HCT116 (cell line): ENCODE measurements around the gene FTMT. TPM values are rescaled to one million over a fixed set of nuclear protein-coding genes. Genes with fewer than 3 reads are reported as not detected.

Source experiments
- ATAC-seq: fragments of 200-7000 bp; cut with Tn5 transposase; 2 replicates; pipeline ENCODE4 v1.9.1; 2020; ENCODE audit warnings: mild to moderate bottlenecking, moderate library complexity
- BruUV-seq: library from RNA; stranded (reverse); fragments of 400-500 nt; replicated peaks from 2 replicates; lab custom pipeline; 2021; lab: Mats Ljungman, UMichigan
- CTCF ChIA-PET: fragments of 300-600 bp; sonication (Branson Sonifier 250); formaldehyde crosslinking; loops from one replicate; lab custom pipeline; 2021; ENCODE audit warnings: antibody characterized with exemption; lab: Charles Lee
- POLR2A ChIA-PET: fragments of 300-600, 350-600 bp; sonication (Branson Sonifier 250); formaldehyde crosslinking; loops from one replicate; lab custom pipeline; 2021; ENCODE audit warnings: antibody characterized with exemption; lab: Charles Lee
- RAD21 ChIA-PET, 2 experiments: fragments of 300-600 bp; sonication (Branson Sonifier 250); formaldehyde crosslinking; loops; one replicate each; lab custom pipeline; 2023; ENCODE audit warnings: low total read pairs in 2 of 2; ENCODE audit not compliant: uncharacterized antibody in 2 of 2, unreplicated experiment in 2 of 2, low non-redundant PET in 1 of 2; lab: Charles Lee
- DNase-seq: peaks from one replicate; pipeline ENCODE4 v3.0.0-alpha.2; 2010; ENCODE audit warnings: low read depth, low spot score
- H2AFZ ChIP-seq: fragments of 200-600 bp; shearing (Covaris generic), sonication (generic); 2 replicates; pipeline ENCODE4 v1.6.1; 2017; ENCODE audit warnings: low read depth, mixed run types, mixed read lengths, antibody characterized with exemption, low read length; ENCODE audit not compliant: poor library complexity, severe bottlenecking
- H3K27ac ChIP-seq: 2 replicates; pipeline ENCODE4 v1.5.1; 2012; ENCODE audit warnings: low read depth, low read length
- H3K27me3 ChIP-seq: fragments of 200-600 bp; sonication (generic); 2 replicates; pipeline ENCODE4 v1.6.1; 2016; ENCODE audit warnings: mixed run types, low read length, mixed read lengths; ENCODE audit not compliant: insufficient read depth
- H3K36me3 ChIP-seq, 2 experiments: fragments of 200-500 bp in 1 of 2; fragments of 200-600 bp in 1 of 2; sonication (Bioruptor generic) in 1 of 2; sonication (generic) in 1 of 2; 2 replicates each; pipeline versions ENCODE4 v1.5.1 to v1.6.1; 2014 to 2016; ENCODE audit warnings: low read length in 2 of 2, inconsistent platforms in 1 of 2, mixed read lengths in 1 of 2, mixed run types in 1 of 2; ENCODE audit not compliant: insufficient read depth in 2 of 2, control insufficient read depth in 1 of 2
- H3K4me1 ChIP-seq, 2 experiments: fragments of 200-600 bp in 1 of 2; sonication (generic) in 1 of 2; 2 replicates each; pipeline versions ENCODE4 v1.5.1 to v1.6.1; 2012 to 2017; ENCODE audit warnings: low read length in 2 of 2, inconsistent platforms in 1 of 2, mild to moderate bottlenecking in 1 of 2, mixed read lengths in 1 of 2, mixed run types in 1 of 2, moderate library complexity in 1 of 2; ENCODE audit not compliant: insufficient read depth in 2 of 2, control insufficient read depth in 1 of 2
- H3K4me2 ChIP-seq: fragments of 200-600 bp; sonication (generic); 2 replicates; pipeline ENCODE4 v1.6.1; 2017; ENCODE audit warnings: mixed run types, low read length, mixed read lengths
- H3K4me3 ChIP-seq, 2 experiments: fragments of 200-600 bp in 1 of 2; sonication (generic) in 1 of 2; replicated peaks in 1 of 2; 2 replicates each; pipeline ENCODE4 v1.5.1; 2011 to 2016; ENCODE audit warnings: low read length in 2 of 2, control low read depth in 1 of 2, low read depth in 1 of 2, mild to moderate bottlenecking in 1 of 2, mixed read lengths in 1 of 2, mixed run types in 1 of 2
- H3K79me2 ChIP-seq: fragments of 200-600 bp; sonication (generic); 2 replicates; pipeline ENCODE4 v1.6.1; 2017; ENCODE audit warnings: mild to moderate bottlenecking, mixed run types, low read length, moderate library complexity, mixed read lengths; ENCODE audit not compliant: insufficient read depth
- H3K9ac ChIP-seq: fragments of 200-600 bp; sonication (generic); 2 replicates; pipeline ENCODE4 v1.6.1; 2016; ENCODE audit warnings: low read length, mixed read lengths
- H3K9me2 ChIP-seq: fragments of 200-600 bp; sonication (generic), shearing (Covaris generic); 2 replicates; pipeline ENCODE4 v1.6.1; 2017; ENCODE audit warnings: mixed run types, mild to moderate bottlenecking, moderate library complexity; ENCODE audit not compliant: insufficient read depth
- H3K9me3 ChIP-seq, 2 experiments: fragments of 200-500 bp in 1 of 2; fragments of 200-600 bp in 1 of 2; sonication (Bioruptor generic) in 1 of 2; sonication (generic) in 1 of 2; 2 replicates each; pipeline ENCODE4 v1.6.1; 2014 to 2017; ENCODE audit warnings: low read length in 2 of 2, mixed read lengths in 2 of 2, inconsistent platforms in 1 of 2, low read depth in 1 of 2, mild to moderate bottlenecking in 1 of 2, mixed run types in 1 of 2, moderate library complexity in 1 of 2; ENCODE audit not compliant: control insufficient read depth in 1 of 2, insufficient read depth in 1 of 2
- H4K20me1 ChIP-seq: fragments of 200-600 bp; sonication (generic), shearing (Covaris generic); 2 replicates; pipeline ENCODE4 v1.6.1; 2017; ENCODE audit warnings: mixed run types, mild to moderate bottlenecking, moderate library complexity; ENCODE audit not compliant: insufficient read depth
- CBX3 ChIP-seq: IDR thresholded peaks from 2 replicates; pipeline ENCODE4 v1.6.1; 2012; ENCODE audit warnings: low read depth
- CEBPB ChIP-seq: IDR thresholded peaks from 2 replicates; pipeline ENCODE4 v1.6.1; 2012; ENCODE audit warnings: low read depth
- EZH2phosphoT487 ChIP-seq: fragments of 200-600 bp; IDR thresholded peaks from 2 replicates; pipeline ENCODE4 v1.6.1; 2018; ENCODE audit warnings: antibody characterized with exemption, borderline replicate concordance
- FOSL1 ChIP-seq: IDR thresholded peaks from 2 replicates; pipeline ENCODE4 v1.6.1; 2012; ENCODE audit warnings: low read depth
- JUND ChIP-seq: IDR thresholded peaks from 2 replicates; pipeline ENCODE4 v1.6.1; 2012
- POLR2AphosphoS5 ChIP-seq: IDR thresholded peaks from 2 replicates; pipeline ENCODE4 v1.6.1; 2011; ENCODE audit warnings: mild to moderate bottlenecking, low read depth, low read length, moderate library complexity
- RAD21 ChIP-seq: IDR thresholded peaks from 2 replicates; pipeline ENCODE4 v1.6.1; 2012; ENCODE audit warnings: low read depth, mild to moderate bottlenecking
- SIN3A ChIP-seq: IDR thresholded peaks from 2 replicates; pipeline ENCODE4 v1.6.1; 2012; ENCODE audit warnings: low read depth
- SP1 ChIP-seq: IDR thresholded peaks from 2 replicates; pipeline ENCODE4 v1.6.1; 2012; ENCODE audit warnings: low read depth
- SRF ChIP-seq: IDR thresholded peaks from 2 replicates; pipeline ENCODE4 v1.6.1; 2012; ENCODE audit warnings: low read depth
- TCF7L2 ChIP-seq: IDR thresholded peaks from 2 replicates; pipeline ENCODE4 v1.7.0; 2011; ENCODE audit warnings: borderline replicate concordance, inconsistent platforms; ENCODE audit not compliant: insufficient read depth, insufficient read length; ENCODE audit errors: extremely low read depth
- YY1 ChIP-seq: IDR thresholded peaks from 2 replicates; pipeline ENCODE4 v1.6.1; 2011; ENCODE audit warnings: low read length, low read depth, moderate library complexity, mild to moderate bottlenecking; ENCODE audit not compliant: insufficient replicate concordance; ENCODE audit errors: extremely low read depth
- ZNF274 ChIP-seq: fragments of 200-500 bp; sonication (Bioruptor generic); IDR thresholded peaks from 2 replicates; pipeline ENCODE4 v1.6.1; 2014; ENCODE audit warnings: mild to moderate bottlenecking, low read depth, low read length, inconsistent platforms
- intact Hi-C: fragments of 100-400 bp; cut with micrococcal nuclease; formaldehyde crosslinking; loops from 2 replicates; pipeline ENCODE4 v1.10.0; 2022
- total RNA-seq: library from RNA; stranded (reverse); gene quantifications from one replicate; pipeline ENCODE4 v1.2.1, GENCODE V29; 2021; ENCODE audit not compliant: unreplicated experiment
- TF ChIP-seq, protein P1 (sequence below): IDR thresholded peaks from 2 replicates; pipeline ENCODE4 v1.6.1; 2012
- TF ChIP-seq, protein P2 (sequence below): IDR thresholded peaks from 2 replicates; pipeline ENCODE4 v1.6.1; 2011; ENCODE audit warnings: mild to moderate bottlenecking, low read length, moderate library complexity; ENCODE audit not compliant: insufficient replicate concordance; ENCODE audit errors: extremely low read depth
- TF ChIP-seq, protein P3 (sequence below), 3 experiments: fragments of 200-600 bp in 1 of 3; sonication (generic) in 1 of 3; IDR thresholded peaks in 2 of 3; conservative IDR thresholded peaks in 1 of 3; 2 replicates each; pipeline ENCODE4 v1.5.1; 2012 to 2017; ENCODE audit warnings: low read depth in 2 of 3, low read length in 2 of 3, antibody characterized with exemption in 1 of 3, borderline replicate concordance in 1 of 3, control low read depth in 1 of 3, mild to moderate bottlenecking in 1 of 3, mixed read lengths in 1 of 3, mixed run types in 1 of 3, moderate library complexity in 1 of 3; ENCODE audit not compliant: insufficient read depth in 1 of 3

Gene FTMT
- total RNA-seq, 1 experiment from 2014 or later, result not detected

DNA sequence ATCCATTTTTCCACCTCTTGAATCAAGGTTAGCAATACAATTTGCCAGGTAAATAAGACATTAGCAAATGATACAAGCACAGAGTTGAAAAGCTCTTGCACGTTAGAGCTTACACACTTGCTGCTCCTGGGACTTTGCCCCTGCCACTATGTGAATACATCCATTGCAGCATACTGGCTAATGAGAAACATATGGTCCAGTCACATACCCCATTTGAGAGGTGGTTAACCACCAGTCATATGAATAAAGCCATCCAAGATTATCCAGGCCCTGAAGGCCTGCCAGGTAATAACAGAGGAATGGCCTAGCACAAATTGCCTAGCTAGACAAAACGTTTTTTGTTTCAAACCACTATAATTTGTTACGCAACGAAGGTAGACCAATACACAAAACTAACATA lies 45.8 kb upstream of the FTMT start:
- no peak overlapping the region for H3K9ac ChIP-seq
- H3K4me2 ChIP-seq, result no peak overlapping the region
- no peak for ATAC-seq
- TF ChIP-seq RAD21 (no peak), TCF7L2 (no peak), CEBPB (no peak), POLR2AphosphoS5 (no peak), YY1 (no peak), ZNF274 (no peak), FOSL1 (no peak), SIN3A (no peak), CBX3 (no peak), EZH2phosphoT487 (no peak), SP1 (no peak), SRF (no peak), JUND (no peak)
- TF ChIP-seq, protein P1, sequence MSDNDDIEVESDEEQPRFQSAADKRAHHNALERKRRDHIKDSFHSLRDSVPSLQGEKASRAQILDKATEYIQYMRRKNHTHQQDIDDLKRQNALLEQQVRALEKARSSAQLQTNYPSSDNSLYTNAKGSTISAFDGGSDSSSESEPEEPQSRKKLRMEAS, result no peak
- TF ChIP-seq, protein P2, sequence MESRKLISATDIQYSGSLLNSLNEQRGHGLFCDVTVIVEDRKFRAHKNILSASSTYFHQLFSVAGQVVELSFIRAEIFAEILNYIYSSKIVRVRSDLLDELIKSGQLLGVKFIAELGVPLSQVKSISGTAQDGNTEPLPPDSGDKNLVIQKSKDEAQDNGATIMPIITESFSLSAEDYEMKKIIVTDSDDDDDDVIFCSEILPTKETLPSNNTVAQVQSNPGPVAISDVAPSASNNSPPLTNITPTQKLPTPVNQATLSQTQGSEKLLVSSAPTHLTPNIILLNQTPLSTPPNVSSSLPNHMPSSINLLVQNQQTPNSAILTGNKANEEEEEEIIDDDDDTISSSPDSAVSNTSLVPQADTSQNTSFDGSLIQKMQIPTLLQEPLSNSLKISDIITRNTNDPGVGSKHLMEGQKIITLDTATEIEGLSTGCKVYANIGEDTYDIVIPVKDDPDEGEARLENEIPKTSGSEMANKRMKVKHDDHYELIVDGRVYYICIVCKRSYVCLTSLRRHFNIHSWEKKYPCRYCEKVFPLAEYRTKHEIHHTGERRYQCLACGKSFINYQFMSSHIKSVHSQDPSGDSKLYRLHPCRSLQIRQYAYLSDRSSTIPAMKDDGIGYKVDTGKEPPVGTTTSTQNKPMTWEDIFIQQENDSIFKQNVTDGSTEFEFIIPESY, result no peak
- TF ChIP-seq, protein P3, sequence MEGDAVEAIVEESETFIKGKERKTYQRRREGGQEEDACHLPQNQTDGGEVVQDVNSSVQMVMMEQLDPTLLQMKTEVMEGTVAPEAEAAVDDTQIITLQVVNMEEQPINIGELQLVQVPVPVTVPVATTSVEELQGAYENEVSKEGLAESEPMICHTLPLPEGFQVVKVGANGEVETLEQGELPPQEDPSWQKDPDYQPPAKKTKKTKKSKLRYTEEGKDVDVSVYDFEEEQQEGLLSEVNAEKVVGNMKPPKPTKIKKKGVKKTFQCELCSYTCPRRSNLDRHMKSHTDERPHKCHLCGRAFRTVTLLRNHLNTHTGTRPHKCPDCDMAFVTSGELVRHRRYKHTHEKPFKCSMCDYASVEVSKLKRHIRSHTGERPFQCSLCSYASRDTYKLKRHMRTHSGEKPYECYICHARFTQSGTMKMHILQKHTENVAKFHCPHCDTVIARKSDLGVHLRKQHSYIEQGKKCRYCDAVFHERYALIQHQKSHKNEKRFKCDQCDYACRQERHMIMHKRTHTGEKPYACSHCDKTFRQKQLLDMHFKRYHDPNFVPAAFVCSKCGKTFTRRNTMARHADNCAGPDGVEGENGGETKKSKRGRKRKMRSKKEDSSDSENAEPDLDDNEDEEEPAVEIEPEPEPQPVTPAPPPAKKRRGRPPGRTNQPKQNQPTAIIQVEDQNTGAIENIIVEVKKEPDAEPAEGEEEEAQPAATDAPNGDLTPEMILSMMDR (IDR thresholded peaks at IDR 0.05 in 2 of 3, conservative IDR thresholded peaks at IDR 0.05 in 1 of 3; ENCODE audit: borderline replicate concordance in 1 of 3, insufficient read depth in 1 of 3, low read depth in 2 of 3, low read length in 2 of 3), result no peak
- TF ChIP-seq, all 23 proteins: peak for 0
- Histone ChIP-seq H3K36me3 (no peaks in the 10 kb centered on the region), H3K79me2 (no peaks in the 10 kb centered on the region), H4K20me1 (no peaks in the 10 kb centered on the region), H3K27me3 (no peaks in the 10 kb centered on the region), H3K4me3 (no peak overlapping the region), H3K4me1 (no peaks in the 10 kb centered on the region), H2AFZ (no peak overlapping the region), H3K27ac (no peak overlapping the region), H3K9me2 (no peaks in the 10 kb centered on the region), H3K9me3 (no peaks in the 10 kb centered on the region)
- intact Hi-C loops, result no loop called here
- DNase-seq, result no peak
- RAD21 ChIA-PET, result no interaction called here
- POLR2A ChIA-PET, result no interaction called here
- BruUV-seq, result no TSS peak
- CTCF ChIA-PET, result no interaction called here
